Lung (tissue), 12 donors: ENCODE data around the gene MUSTN1. TPM values are rescaled to one million over a fixed set of nuclear protein-coding genes. Genes with fewer than 3 reads are reported as not detected.

Experiments used
- ATAC-seq: fragments of 200-7000 bp; cut with Tn5 transposase; one replicate; pipeline ENCODE4 v1.9.1; 2020; ENCODE audit warnings: moderate number of reproducible peaks; ENCODE audit not compliant: insufficient read depth, low FRiP score
- DNase-seq, 3 donors: peaks; one replicate each; pipeline ENCODE4 v3.0.0-alpha.2; 2013 to 2017
- H3K27ac ChIP-seq, 2 donors: one replicate each; pipeline ENCODE4 v1.5.1; 2013; ENCODE audit warnings: mild to moderate bottlenecking in 2 of 2, moderate library complexity in 2 of 2, control low read depth in 1 of 2, inconsistent platforms in 1 of 2, low read depth in 1 of 2, low read length in 1 of 2
- H3K27me3 ChIP-seq, 3 donors: one replicate each; pipeline ENCODE4 v1.5.1; 2013; ENCODE audit warnings: low read length in 2 of 3; ENCODE audit not compliant: control insufficient read depth in 3 of 3, insufficient read depth in 3 of 3
- H3K36me3 ChIP-seq, 4 donors: one replicate each; pipeline ENCODE4 v1.5.1; 2013; ENCODE audit warnings: low read length in 4 of 4, mild to moderate bottlenecking in 1 of 4, moderate library complexity in 1 of 4; ENCODE audit not compliant: control insufficient read depth in 4 of 4, insufficient read depth in 4 of 4
- H3K4me1 ChIP-seq, 5 donors: one replicate each; pipeline ENCODE4 v1.5.1; 2013; ENCODE audit warnings: low read length in 5 of 5, mild to moderate bottlenecking in 2 of 5, moderate library complexity in 1 of 5; ENCODE audit not compliant: control insufficient read depth in 5 of 5, insufficient read depth in 5 of 5
- H3K4me3 ChIP-seq: one replicate; pipeline ENCODE4 v1.5.1; 2013; ENCODE audit warnings: mild to moderate bottlenecking, control low read depth, moderate library complexity
- H3K9ac ChIP-seq, 2 donors: one replicate each; pipeline ENCODE4 v1.5.1; 2013; ENCODE audit warnings: low read length in 2 of 2, control low read depth in 1 of 2; ENCODE audit not compliant: insufficient read depth in 1 of 2
- H3K9me3 ChIP-seq, 4 donors: one replicate each; pipeline ENCODE4 v1.5.1; 2013; ENCODE audit warnings: low read length in 3 of 4, mild to moderate bottlenecking in 1 of 4, moderate library complexity in 1 of 4; ENCODE audit not compliant: control insufficient read depth in 4 of 4, insufficient read depth in 3 of 4
- WGBS, 2 donors: extraction: QIAGEN DNeasy Blood & Tissue Kit; methylation state at CpG; one replicate each; pipeline ENCODE4 v1.1.7; 2013; 5-methylcytosine and 5-hydroxymethylcytosine counted together
- polyA plus RNA-seq, 2 donors: library from polyadenylated mRNA; stranded (reverse); fragments of 200-250 nt; gene quantifications; one replicate each; pipeline ENCODE4 v1.2.1, GENCODE V29; 2013
- total RNA-seq, 2 donors: library from RNA; depleted of rRNA in 1 of 2; stranded (reverse); fragments of >200 nt in 1 of 2; gene quantifications; one replicate each; pipeline ENCODE4 v1.2.1, GENCODE V29; 2014 to 2021
- TF ChIP-seq, protein P1 (sequence below): IDR thresholded peaks from 2 replicates; pipeline ENCODE4 v1.5.1; 2012; ENCODE audit warnings: mild to moderate bottlenecking; ENCODE audit errors: control extremely low read depth, extremely low read depth
- donor health status: control.
- donor health status: control.
- donor health status: Bipolar disorder and iron deficiency.
- donor health status: healthy.
- donor health status: DM: yes; HTN: yes; CAD: no.

Gene MUSTN1
- total and polyA plus RNA-seq, 4 donors, result 3.3 to 39.0 (median 7.8) TPM

GRCh38 chr3:52841981-52842340, 7.1 kb upstream of the MUSTN1 start:
- Histone ChIP-seq H3K4me1 (peaks cover 0 to 21% (median 9%) of the 10 kb centered on the region in 5 donors), H3K9me3 (no peaks in the 10 kb centered on the region), H3K36me3 (peaks cover 0 to 31% (median 13%) of the 10 kb centered on the region in 4 donors), H3K9ac (no peak overlapping the region), H3K27me3 (no peaks in the 10 kb centered on the region), H3K4me3 (no peak overlapping the region), H3K27ac (no peak overlapping the region)
- 71 to 81% methylated on average over 12 of the region's 12 CpGs for WGBS, 2 donors
- ATAC-seq, result no peak
- no peak for DNase-seq
- TF ChIP-seq, protein P1, sequence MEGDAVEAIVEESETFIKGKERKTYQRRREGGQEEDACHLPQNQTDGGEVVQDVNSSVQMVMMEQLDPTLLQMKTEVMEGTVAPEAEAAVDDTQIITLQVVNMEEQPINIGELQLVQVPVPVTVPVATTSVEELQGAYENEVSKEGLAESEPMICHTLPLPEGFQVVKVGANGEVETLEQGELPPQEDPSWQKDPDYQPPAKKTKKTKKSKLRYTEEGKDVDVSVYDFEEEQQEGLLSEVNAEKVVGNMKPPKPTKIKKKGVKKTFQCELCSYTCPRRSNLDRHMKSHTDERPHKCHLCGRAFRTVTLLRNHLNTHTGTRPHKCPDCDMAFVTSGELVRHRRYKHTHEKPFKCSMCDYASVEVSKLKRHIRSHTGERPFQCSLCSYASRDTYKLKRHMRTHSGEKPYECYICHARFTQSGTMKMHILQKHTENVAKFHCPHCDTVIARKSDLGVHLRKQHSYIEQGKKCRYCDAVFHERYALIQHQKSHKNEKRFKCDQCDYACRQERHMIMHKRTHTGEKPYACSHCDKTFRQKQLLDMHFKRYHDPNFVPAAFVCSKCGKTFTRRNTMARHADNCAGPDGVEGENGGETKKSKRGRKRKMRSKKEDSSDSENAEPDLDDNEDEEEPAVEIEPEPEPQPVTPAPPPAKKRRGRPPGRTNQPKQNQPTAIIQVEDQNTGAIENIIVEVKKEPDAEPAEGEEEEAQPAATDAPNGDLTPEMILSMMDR, result no peak

GRCh38 chr3:52841211-52841980, 6.6 kb upstream of the MUSTN1 start:
- Histone ChIP-seq H3K27ac (no peak overlapping the region), H3K4me3 (no peak overlapping the region), H3K27me3 (no peaks in the 10 kb centered on the region), H3K9me3 (no peaks in the 10 kb centered on the region), H3K4me1 (peaks cover 0 to 21% (median 9%) of the 10 kb centered on the region in 5 donors), H3K36me3 (peaks cover 0 to 31% (median 13%) of the 10 kb centered on the region in 4 donors), H3K9ac (no peak overlapping the region)
- 95 to 96% methylated on average over 12 of the region's 12 CpGs for WGBS, 2 donors
- TF ChIP-seq, protein P1, result no peak
- DNase-seq (no peak), ATAC-seq (no peak)

GRCh38 chr3:52839892-52840545, 5.2 kb upstream of the MUSTN1 start:
- Histone ChIP-seq H3K4me3 (no peak overlapping the region), H3K4me1 (peaks cover 0 to 25% (median 6%) of the 10 kb centered on the region in 5 donors), H3K9me3 (no peaks in the 10 kb centered on the region), H3K27ac (no peak overlapping the region), H3K36me3 (peaks cover 0 to 42% (median 13%) of the 10 kb centered on the region in 4 donors), H3K9ac (no peak overlapping the region), H3K27me3 (no peaks in the 10 kb centered on the region)
- no peak for DNase-seq
- WGBS, 2 donors, result 87 to 90% methylated on average over 23 of the region's 23 CpGs
- TF ChIP-seq, protein P1, result no peak
- no peak for ATAC-seq
